ENCODE results near the gene ATG13.

DNA sequence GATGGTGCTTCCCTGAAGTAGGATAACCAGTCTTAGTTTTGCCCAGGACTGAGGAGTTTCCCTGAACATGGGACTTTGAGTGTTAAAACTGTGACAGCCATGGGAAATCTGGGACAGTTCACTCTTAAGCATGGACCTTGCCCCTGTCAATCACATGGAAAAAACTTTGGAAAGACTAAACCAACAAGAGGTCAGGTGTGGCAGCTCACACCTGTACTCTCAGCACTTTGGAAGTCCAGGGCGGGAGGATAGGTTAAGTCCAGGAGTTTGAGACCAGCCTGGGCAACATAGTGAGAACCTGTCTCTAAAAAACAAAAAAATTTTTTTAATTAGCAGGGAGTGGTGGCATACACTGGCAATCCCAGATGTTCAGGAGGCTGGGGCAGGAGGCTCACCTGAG is 20.2 kb upstream of the ATG13 start:
- TF ChIP-seq CTCF (IDR thresholded peaks at IDR 0.05) (no peak), POLR2AphosphoS5 (IDR thresholded peaks at IDR 0.05; ENCODE audit: insufficient read depth in 1 of 2, low read depth in 1 of 2) (no peak)
